Keratinocyte (primary cell): Measurements from ENCODE around the gene TIMM8B. TPM values are rescaled to one million over a fixed set of nuclear protein-coding genes. Genes with fewer than 3 reads are reported as not detected.
"Not testable (repeated sequence)": the region's sequence is repeated elsewhere in the genome, so short reads cannot be mapped to it uniquely, and the experiment has no call there.

Experiments
- DNase-seq: peaks from one replicate; pipeline ENCODE4 v3.0.0-alpha.2; 2011; ENCODE audit warnings: low read depth, missing footprints, low spot score
- FAIRE-seq: peaks from 2 replicates; lab custom pipeline; 2011; peaks lifted over from hg19 to GRCh38; lab: Jason Lieb, UNC
- H2AFZ ChIP-seq: 2 replicates; pipeline ENCODE4 v1.6.0; 2012; ENCODE audit warnings: low read length, control low read depth, inconsistent platforms; ENCODE audit not compliant: control insufficient read depth
- H3K27ac ChIP-seq: 2 replicates; pipeline ENCODE4 v1.5.1; 2011; ENCODE audit warnings: low read length; ENCODE audit not compliant: control insufficient read depth, insufficient read depth
- H3K27me3 ChIP-seq: 3 replicates; pipeline ENCODE4 v1.6.0; 2011; ENCODE audit warnings: low read length; ENCODE audit not compliant: control insufficient read depth, insufficient read depth; ENCODE audit errors: extremely low read depth
- H3K36me3 ChIP-seq, 2 experiments: 2 replicates in 1 of 2; 3 replicates in 1 of 2; pipeline ENCODE4 v1.5.1; 2011; ENCODE audit warnings: low read length in 2 of 2, mild to moderate bottlenecking in 1 of 2; ENCODE audit not compliant: control insufficient read depth in 2 of 2, insufficient read depth in 2 of 2; ENCODE audit errors: extremely low read depth in 1 of 2
- H3K4me1 ChIP-seq: 3 replicates; pipeline ENCODE4 v1.5.1; 2011; ENCODE audit warnings: low read length; ENCODE audit not compliant: control insufficient read depth, insufficient read depth; ENCODE audit errors: extremely low read depth
- H3K4me2 ChIP-seq: 3 replicates; pipeline ENCODE4 v1.6.0; 2011; ENCODE audit warnings: low read depth, low read length; ENCODE audit not compliant: control insufficient read depth, insufficient read depth; ENCODE audit errors: extremely low read depth
- H3K4me3 ChIP-seq, 3 experiments: fragments of 200-600 bp in 1 of 3; sonication (generic) in 1 of 3; 2 replicates in 2 of 3; 3 replicates in 1 of 3; pipeline ENCODE4 v1.5.1; 2011 to 2016; ENCODE audit warnings: low read length in 3 of 3, mild to moderate bottlenecking in 3 of 3, control low read depth in 2 of 3, inconsistent platforms in 1 of 3, low read depth in 1 of 3, mixed read lengths in 1 of 3, mixed run types in 1 of 3, moderate library complexity in 1 of 3; ENCODE audit not compliant: control insufficient read depth in 2 of 3, insufficient read depth in 2 of 3; ENCODE audit errors: extremely low read depth in 1 of 3
- H3K79me2 ChIP-seq: 2 replicates; pipeline ENCODE4 v1.6.0; 2012; ENCODE audit warnings: low read length; ENCODE audit not compliant: control insufficient read depth, insufficient read depth
- H3K9ac ChIP-seq: 3 replicates; pipeline ENCODE4 v1.6.0; 2011; ENCODE audit warnings: low read length; ENCODE audit not compliant: control insufficient read depth, insufficient read depth; ENCODE audit errors: extremely low read depth
- H3K9me1 ChIP-seq: 3 replicates; pipeline ENCODE4 v1.6.0; 2011; ENCODE audit warnings: low read length; ENCODE audit not compliant: control insufficient read depth, insufficient read depth; ENCODE audit errors: extremely low read depth
- H3K9me3 ChIP-seq: 2 replicates; pipeline ENCODE4 v1.5.1; 2012; ENCODE audit warnings: low read depth, low read length; ENCODE audit not compliant: control insufficient read depth
- H4K20me1 ChIP-seq: 3 replicates; pipeline ENCODE4 v1.6.0; 2011; ENCODE audit warnings: low read length; ENCODE audit not compliant: control insufficient read depth, insufficient read depth; ENCODE audit errors: extremely low read depth
- EZH2 ChIP-seq: IDR thresholded peaks from one replicate; pipeline ENCODE4 v1.6.1; 2012; ENCODE audit warnings: inconsistent platforms, mild to moderate bottlenecking, low read length, moderate library complexity
- dilution Hi-C: fragments of 300-500 bp; cut with MboI; formaldehyde crosslinking; loops from one replicate; pipeline ENCODE4 v1.7.0; 2020; ENCODE audit warnings: low sequenced_read_pairs; ENCODE audit not compliant: extremely low pct_ligation_motif_present
- polyA plus RNA-seq, 5 experiments: library from polyadenylated mRNA; depleted of rRNA in 3 of 5; stranded (reverse) in 3 of 5; stranded (forward) in 1 of 5; unstranded in 1 of 5; fragments of >200 nt; gene quantifications; 1 replicate in 1 of 5; 2 replicates in 3 of 5; 3 replicates in 1 of 5; pipeline versions ENCODE4 v1.2.1 to v1.2.3, GENCODE V29; 2011 to 2012; ENCODE audit warnings: missing spikeins in 2 of 5, low read depth in 1 of 5, low replicate concordance in 1 of 5
- TF ChIP-seq, protein P1 (sequence below), 3 experiments: IDR thresholded peaks in 1 of 3; conservative IDR thresholded peaks in 1 of 3; optimal IDR thresholded peaks in 1 of 3; 2 replicates in 2 of 3; 3 replicates in 1 of 3; pipeline versions ENCODE3 to v1.5.1; 2011; ENCODE audit warnings: low read length in 3 of 3, mild to moderate bottlenecking in 3 of 3, moderate library complexity in 2 of 3, control low read depth in 1 of 3, inconsistent platforms in 1 of 3; ENCODE audit not compliant: insufficient read depth in 2 of 3; ENCODE audit errors: extremely low read depth in 1 of 3

The TIMM8B gene
- polyA plus RNA-seq, 1 donor (not counting 4 experiments of a cell fraction or from before 2014, with no cell fraction given): 126 TPM

GRCh38 chr11:112097734-112098528 is 11.4 kb upstream of the TIMM8B start:
- no peaks in the 10 kb centered on the region for H3K27me3 ChIP-seq
- H3K27ac ChIP-seq: no peak overlapping the region
- DNase-seq: no peak
- H2AFZ ChIP-seq: no peak overlapping the region
- no peaks in the 10 kb centered on the region for H3K9me1 ChIP-seq
- no peaks in the 10 kb centered on the region for H3K4me1 ChIP-seq
- dilution Hi-C loops: no loop called here
- H3K9ac ChIP-seq: no peak overlapping the region
- peaks cover 0 to 4% of the 10 kb centered on the region in 2 experiments for H3K36me3 ChIP-seq
- no peak for FAIRE-seq
- H3K9me3 ChIP-seq: no peaks in the 10 kb centered on the region
- H3K79me2 ChIP-seq: no peaks in the 10 kb centered on the region
- TF ChIP-seq, protein P1, sequence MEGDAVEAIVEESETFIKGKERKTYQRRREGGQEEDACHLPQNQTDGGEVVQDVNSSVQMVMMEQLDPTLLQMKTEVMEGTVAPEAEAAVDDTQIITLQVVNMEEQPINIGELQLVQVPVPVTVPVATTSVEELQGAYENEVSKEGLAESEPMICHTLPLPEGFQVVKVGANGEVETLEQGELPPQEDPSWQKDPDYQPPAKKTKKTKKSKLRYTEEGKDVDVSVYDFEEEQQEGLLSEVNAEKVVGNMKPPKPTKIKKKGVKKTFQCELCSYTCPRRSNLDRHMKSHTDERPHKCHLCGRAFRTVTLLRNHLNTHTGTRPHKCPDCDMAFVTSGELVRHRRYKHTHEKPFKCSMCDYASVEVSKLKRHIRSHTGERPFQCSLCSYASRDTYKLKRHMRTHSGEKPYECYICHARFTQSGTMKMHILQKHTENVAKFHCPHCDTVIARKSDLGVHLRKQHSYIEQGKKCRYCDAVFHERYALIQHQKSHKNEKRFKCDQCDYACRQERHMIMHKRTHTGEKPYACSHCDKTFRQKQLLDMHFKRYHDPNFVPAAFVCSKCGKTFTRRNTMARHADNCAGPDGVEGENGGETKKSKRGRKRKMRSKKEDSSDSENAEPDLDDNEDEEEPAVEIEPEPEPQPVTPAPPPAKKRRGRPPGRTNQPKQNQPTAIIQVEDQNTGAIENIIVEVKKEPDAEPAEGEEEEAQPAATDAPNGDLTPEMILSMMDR (optimal IDR thresholded peaks at IDR 0.05 in 1 of 3, IDR thresholded peaks at IDR 0.05 in 1 of 3, conservative IDR thresholded peaks at IDR 0.05 in 1 of 3; ENCODE audit: extremely low read depth in 1 of 3, insufficient read depth in 2 of 3, low read length in 3 of 3): no peak
- no peak for TF ChIP-seq EZH2
- H4K20me1 ChIP-seq: no peaks in the 10 kb centered on the region
- H3K4me3 ChIP-seq: no peak overlapping the region
- no peak overlapping the region for H3K4me2 ChIP-seq

DNA sequence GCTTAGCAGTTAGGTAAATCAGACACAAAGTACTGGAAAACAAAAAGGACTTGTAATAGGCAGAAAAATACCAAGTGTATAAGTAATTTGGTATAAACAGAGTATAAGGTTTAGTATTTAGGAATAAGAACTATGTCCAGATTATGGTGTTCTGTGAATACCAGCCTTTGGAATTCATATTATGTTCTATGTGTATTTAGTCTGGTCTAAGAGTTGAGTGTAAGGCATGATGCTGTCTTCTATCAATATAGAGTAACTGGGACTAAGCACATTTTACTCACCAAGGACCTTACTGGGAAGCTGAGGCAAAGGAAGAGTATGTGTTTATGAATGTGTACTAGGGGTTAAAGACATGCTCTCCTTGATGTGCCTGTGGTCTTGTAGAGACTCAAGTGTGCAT is 9.6 kb upstream of the TIMM8B start:
- Histone ChIP-seq H2AFZ (no peak overlapping the region), H3K9me1 (no peaks in the 10 kb centered on the region), H3K4me2 (no peak overlapping the region), H4K20me1 (no peaks in the 10 kb centered on the region), H3K4me3 (no peak overlapping the region), H3K36me3 (peaks cover 9 to 11% of the 10 kb centered on the region in 2 experiments), H3K27ac (no peak overlapping the region), H3K9me3 (no peaks in the 10 kb centered on the region), H3K79me2 (no peaks in the 10 kb centered on the region), H3K27me3 (no peaks in the 10 kb centered on the region), H3K9ac (no peak overlapping the region), H3K4me1 (no peaks in the 10 kb centered on the region)
- DNase-seq: no peak
- no peak for FAIRE-seq
- TF ChIP-seq EZH2: no peak
- TF ChIP-seq, protein P1 (optimal IDR thresholded peaks at IDR 0.05 in 1 of 3, IDR thresholded peaks at IDR 0.05 in 1 of 3, conservative IDR thresholded peaks at IDR 0.05 in 1 of 3; ENCODE audit: extremely low read depth in 1 of 3, insufficient read depth in 2 of 3, low read length in 3 of 3): no peak
- dilution Hi-C loops: no loop called here

- H3K36me3 ChIP-seq: peaks cover 12 to 14% of the 10 kb centered on the region in 2 experiments
- H3K9me1 ChIP-seq, H3K4me3 ChIP-seq, DNase-seq, H3K4me1 ChIP-seq, dilution Hi-C loops, H3K9ac ChIP-seq, H3K9me3 ChIP-seq, H3K79me2 ChIP-seq, FAIRE-seq, H3K27me3 ChIP-seq, H3K4me2 ChIP-seq, H2AFZ ChIP-seq, H4K20me1 ChIP-seq, H3K27ac ChIP-seq: not testable (repeated sequence)
These were observed 8.7 kb upstream of the TIMM8B start for GRCh38 chr11:112095302-112095701.
